Smooth muscle cell of the brain vasculature (primary cell): Measurements from ENCODE around the gene SLC34A3.

ENCODE experiments used
- DNase-seq: peaks from one replicate; pipeline ENCODE4 v3.0.0-alpha.2; 2012; ENCODE audit warnings: low read depth, low spot score

Gene SLC34A3

DNA sequence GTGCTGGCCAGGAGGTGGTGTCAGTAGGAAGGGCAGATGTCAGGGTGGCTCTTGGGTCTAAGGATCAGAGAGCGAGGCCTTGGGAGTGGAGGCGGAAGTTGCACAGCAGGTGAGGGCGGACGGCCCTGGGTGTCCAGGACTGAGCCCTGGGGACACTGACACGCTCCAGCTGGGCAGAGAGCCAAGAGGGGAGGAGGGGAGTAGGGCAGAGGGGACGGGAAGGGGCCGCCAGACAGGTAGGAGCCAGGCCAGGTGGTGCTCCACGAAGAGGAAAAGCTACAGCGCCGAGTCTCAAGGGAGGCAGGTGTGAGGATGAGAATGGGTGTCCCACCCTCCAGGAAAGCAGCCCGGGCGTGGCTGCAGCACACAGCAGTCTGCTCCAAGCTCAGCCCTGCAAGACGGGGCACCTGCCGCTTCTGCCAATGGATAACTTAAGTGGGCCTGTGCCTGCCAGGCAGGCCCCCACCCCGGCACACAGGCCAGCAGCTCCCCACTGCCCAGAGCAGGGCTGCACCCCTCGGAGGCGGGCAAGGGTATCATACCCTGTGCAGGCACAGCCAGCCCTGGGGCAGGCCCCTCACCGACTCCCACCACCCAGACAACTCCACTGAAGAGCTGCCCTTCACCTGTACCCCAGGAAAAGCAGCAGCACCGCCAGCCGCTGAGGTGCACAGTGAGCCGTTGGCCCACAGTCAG lies 35.0 kb upstream of the SLC34A3 start:
- DNase-seq, result no peak

DNA sequence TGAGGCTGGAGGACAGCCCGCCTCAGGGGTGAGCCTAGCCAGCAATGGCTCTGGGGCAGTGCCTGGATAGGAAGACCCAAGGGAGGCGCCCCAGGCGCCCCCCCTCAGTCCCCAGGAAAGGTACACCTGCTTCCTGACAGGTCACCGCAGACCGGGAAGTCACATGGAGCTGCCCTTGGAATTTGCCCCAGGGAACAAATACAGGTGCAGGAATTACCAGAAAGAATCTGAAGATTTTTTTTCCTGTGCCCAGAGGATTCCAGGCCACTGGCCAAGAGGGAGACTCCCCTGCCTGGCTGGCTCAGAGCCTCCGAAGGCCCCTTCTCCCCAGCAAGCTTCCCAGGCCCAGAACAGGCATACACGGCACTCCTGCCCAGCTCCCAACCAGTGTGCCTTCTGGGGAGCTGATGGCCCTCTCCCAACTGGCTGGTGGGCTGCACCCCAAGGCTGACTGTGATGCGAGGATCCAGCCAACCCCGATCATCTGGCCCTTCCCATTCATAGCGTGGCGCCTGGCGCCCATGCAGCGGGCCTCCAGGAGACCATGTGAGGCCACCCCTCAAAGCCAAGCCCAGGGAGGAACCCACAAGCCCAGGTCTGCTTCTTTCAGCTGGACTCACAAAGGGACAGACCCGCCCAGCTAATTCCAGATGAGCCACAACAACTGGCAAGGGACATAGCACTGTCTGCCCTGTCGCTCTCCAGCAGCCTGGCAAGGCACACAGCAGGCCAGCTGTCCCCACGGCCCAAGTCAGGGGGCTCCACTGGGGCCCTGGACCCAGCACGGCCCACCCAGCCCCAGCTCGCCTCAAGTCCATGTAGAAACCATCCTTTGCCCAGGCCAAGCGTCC lies 32.4 kb upstream of the SLC34A3 start:
- no peak for DNase-seq

DNA sequence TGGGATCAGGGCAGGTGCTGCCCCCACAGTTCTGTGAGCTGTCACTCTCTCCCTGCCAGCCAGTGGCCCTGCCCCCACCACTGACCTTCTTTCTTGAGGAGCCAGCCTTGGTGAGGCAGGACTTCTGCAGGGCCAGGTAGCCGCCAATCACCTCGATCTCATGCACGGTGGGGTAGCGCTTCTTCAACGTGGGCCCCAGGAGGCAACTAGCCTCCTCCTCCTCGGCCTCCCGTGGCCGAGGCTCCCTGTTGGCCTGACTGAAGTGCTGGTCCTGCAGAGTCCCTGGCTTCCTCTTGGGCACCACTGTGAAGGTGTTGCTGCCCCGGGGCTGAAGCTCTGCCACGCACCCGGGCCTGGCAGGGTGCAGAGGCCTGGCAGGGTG lies 31.8 kb upstream of the SLC34A3 start:
- no peak for DNase-seq

DNA sequence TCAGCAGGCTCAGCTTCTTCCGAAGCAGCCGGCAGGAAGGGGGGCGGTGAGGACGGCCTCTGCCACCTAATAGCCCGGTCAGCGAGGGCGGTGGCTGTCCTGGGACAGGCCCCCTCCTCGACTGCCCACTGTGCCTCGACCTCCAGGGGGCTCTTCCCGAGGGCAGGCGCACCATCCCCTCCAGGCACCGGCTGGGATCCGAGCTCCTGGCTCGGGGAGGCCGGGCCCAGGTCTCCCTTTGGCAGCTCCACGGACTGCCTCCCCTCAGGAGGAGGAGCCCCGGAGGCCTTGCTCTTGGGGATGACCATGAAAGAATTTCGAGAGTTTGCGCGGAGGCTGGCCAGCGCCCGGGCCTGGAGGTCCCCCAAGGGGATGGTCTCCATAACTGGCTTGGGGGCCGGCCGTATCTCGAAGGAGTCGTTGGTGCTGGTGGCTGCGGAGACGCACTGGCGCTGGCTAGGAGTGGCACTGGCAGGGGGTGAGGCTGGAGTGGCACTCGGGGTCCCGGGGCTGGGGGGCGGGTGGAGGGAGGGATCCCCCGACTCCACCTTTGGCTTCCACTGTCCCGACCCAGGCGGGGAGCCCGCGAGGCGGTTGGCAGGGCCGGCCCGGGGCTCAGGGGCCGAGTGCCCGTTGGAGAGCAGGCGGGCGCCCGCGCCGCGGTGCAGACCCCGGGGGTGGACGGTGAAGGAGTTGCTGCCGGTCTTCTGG lies 31.1 kb upstream of the SLC34A3 start:
- DNase-seq, result no peak

DNA sequence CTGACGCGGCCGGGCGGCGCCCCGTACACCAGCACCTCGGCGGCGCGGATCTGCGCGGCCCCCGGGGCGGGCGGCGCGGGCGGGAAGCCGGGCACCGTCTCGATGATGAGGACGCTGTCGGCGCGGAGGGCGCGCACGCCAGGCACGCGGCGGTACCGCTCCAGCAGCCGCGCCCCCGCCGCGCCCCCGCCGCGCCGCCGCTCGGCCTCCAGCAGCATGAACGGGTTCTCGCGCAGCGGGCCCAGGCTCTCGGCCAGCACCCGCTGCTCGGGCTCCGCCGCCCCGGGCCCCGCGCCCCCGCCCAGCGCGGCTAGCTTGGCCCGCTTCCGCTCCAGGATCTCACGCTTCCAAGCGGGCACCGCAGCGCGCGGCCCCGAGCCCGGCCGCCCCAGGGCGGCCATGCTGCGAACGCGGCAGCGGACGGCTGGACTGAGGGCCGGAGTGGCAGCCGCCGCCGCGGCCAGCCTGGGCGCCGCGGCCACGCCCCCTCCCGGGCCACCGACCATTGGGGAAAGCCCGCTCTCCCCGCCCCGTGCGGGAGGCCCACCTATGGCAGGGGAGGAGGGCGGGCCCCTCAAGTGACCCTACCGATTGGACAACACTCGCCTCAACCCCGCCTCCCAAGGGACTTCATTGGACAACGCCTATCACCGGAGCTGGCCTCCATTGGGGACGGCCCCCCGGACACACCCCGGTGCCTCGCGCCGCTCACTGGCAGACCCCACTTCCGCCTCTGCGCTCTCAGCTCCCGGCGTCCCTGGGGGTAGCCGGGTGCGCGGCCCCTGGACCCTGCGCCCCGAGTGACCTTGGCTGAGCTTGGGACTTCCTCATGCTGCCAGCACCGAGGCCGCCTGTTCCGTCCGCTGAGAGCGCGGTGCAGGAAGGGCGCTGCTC lies 30.1 kb upstream of the SLC34A3 start, which contains the start of gene TPRN:
TPRN (minus strand) TSS at position 431 of the 894 bp plus-strand sequence; CDS start at position 401, 30 bp downstream.
- peak; percentile 97 for DNase-seq

DNA sequence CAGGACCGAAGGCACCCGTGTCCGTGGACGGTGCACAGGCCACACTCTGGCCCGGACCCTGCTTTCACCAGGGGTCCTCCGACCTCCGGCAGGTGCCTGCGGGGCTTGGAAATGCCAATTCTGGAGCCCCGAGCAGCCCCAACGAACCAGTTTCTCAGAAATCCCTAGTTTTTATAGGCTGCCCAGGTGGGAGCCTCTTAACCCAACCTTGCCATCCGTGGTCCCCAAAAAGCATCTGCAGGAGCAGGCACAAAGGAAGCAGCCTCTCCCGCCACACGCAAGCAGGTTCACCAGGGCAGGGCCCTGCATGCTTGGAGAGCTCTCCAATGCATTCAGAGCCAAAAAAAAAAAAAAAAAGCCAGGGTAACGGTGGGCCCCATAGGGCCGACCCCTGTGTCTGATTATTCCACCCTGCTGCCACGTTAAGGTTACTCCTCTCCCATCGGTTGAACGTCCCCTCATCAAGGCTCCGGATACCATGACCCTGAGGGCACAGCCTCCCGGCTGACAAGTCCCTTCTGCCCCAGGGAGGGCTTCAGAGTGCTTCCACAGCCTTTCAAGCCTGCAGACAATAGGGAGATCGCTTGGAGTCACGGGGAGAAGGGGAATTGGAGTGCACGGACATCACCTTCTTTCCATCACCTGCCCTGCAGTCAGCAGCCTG lies 29.4 kb upstream of the SLC34A3 start:
- DNase-seq, result no peak

DNA sequence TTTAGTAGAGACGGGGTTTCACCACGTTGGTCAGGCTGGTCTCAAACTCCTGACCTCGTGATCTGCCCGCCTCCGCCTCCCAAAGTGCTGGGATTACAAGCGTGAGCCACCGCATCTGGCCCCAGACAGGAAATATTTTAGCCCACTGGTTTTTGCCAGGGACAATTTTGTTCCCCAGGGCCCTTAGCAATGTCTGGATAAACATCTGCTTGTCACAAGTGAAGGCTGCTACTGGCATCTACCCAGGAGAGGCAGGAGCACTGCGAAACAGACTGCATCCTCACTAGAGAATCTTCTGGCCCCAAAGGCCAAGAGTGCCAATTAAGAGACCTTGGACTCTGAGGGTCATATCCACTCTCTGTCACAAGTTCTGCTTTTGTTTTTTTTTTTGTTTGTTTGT lies 27.7 kb upstream of the SLC34A3 start:
- DNase-seq, result no peak

DNA sequence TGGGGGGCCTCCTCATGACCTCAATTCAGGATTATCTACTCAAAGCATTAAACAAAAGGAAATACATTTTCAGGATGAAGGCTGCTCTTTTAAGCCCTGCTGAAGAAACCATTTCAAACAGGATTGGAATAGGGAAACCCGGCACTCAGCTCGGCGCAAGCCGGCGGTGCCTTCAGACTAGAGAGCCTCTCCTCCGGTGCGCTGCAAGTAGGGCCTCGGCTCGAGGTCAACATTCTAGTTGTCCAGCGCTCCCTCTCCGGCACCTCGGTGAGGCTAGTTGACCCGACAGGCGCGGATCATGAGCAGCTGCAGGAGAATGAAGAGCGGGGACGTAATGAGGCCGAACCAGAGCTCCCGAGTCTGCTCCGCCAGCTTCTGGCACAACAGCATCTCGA lies 26.0 kb upstream of the SLC34A3 start:
- DNase-seq, result no peak

DNA sequence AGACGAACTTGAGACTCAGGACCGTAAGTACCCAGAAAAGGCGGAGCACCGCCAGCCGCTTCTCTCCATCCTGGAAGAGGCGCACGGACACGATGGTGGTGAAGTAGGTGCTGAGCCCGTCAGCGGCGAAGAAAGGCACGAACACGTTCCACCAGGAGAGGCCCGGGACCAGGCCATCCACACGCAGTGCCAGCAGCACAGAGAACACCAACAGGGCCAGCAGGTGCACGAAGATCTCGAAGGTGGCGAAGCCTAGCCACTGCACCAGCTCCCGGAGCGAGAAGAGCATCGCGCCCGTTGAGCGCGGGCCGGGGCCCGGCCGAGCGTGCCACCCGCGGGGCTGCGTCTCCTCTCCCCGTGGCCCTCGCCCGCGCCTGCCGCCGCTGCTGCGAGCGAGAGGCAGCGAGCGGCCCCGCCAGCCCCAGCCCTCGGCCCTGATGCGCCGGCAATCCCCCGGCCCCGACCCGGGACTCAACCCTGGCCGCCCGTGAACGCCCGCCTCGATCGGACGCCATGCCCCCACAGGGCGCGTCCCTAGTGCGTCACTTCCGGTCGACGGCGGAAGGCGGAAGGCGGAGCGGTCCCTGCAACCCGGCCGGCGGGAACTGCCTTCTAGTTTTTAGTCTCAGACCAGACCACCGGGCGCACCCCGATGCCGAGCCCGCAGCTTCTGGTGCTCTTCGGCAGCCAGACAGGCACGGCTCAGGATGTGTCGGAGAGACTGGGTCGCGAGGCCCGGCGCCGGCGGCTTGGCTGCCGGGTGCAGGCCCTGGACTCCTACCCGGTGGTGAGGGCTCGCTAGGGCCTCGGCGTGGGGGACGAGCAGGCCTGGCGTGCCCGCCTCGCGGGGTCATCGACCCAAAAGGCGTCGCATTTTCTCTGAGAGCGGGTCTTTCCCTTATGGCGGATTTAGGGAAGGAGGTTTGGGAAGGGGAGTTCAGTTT lies 25.3 kb upstream of the SLC34A3 start, which contains the start of the genes NDOR1 and TMEM203:
NDOR1 (plus strand) TSS at position 575 of the 944 bp plus-strand sequence; CDS start at position 653, 78 bp downstream.
TMEM203 (minus strand) TSS at position 523 of the 944 bp plus-strand sequence; CDS start at position 289, 234 bp downstream.
- peak; percentile 58 for DNase-seq

DNA sequence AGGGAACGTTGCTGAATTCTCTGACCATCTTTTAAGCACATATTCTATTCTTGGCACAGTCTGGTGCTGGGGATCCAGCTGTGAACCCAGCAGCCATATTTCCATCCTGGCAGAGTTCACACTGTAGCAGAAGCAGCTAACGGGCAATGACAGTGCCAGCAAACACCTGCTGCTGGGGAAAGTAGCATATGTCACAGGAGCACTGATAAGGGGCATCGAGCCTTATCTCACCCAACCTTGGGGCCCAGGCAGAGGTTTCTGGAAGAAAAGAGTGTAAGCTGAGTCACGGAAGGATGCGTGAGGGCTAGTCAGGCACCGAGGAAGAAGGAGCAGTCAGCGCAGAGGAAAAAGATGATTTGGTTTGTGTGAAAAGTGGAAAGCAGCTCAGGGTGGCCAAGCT lies 24.1 kb upstream of the SLC34A3 start:
- no peak for DNase-seq

DNA sequence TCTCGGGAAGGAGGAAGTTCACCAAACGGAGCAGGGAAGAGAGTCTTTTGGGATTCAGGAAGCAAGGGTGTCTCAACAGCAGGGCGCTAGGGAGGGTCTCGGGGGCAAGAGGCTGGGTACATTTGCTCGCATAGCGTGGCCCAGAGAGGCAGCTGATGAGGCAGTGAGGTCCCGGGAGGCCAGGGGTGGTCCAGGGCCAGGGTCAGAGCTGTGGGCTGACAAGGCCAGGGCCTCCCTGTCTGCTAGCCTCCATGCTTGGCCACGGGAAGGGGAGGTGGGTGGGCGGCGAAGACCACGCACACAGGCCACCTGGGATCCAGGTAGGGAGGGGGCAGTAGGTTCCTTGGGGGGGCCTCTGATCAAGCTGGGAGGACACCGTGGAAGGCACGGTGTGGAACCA lies 19.2 kb upstream of the SLC34A3 start:
- no peak for DNase-seq

DNA sequence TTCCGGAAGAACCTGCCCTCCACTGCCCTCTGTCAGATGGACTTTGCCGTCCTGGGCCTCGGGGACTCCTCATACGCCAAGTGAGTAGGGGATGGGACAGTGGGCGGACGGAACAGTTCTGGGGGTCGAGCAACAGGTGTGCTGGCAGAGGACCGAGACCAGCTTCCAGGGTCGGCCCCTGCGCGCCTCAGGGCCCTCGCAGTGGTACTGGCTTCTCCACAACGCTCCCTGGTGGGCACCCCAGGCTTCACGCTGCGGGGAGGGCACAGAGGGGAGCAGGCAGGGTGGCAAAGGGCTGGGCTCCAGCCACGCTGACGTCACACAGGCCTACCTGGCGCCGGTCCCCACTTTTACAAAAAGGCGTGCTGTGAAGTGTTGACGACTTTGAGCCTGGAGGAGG lies 18.2 kb upstream of the SLC34A3 start:
- DNase-seq, result no peak

DNA sequence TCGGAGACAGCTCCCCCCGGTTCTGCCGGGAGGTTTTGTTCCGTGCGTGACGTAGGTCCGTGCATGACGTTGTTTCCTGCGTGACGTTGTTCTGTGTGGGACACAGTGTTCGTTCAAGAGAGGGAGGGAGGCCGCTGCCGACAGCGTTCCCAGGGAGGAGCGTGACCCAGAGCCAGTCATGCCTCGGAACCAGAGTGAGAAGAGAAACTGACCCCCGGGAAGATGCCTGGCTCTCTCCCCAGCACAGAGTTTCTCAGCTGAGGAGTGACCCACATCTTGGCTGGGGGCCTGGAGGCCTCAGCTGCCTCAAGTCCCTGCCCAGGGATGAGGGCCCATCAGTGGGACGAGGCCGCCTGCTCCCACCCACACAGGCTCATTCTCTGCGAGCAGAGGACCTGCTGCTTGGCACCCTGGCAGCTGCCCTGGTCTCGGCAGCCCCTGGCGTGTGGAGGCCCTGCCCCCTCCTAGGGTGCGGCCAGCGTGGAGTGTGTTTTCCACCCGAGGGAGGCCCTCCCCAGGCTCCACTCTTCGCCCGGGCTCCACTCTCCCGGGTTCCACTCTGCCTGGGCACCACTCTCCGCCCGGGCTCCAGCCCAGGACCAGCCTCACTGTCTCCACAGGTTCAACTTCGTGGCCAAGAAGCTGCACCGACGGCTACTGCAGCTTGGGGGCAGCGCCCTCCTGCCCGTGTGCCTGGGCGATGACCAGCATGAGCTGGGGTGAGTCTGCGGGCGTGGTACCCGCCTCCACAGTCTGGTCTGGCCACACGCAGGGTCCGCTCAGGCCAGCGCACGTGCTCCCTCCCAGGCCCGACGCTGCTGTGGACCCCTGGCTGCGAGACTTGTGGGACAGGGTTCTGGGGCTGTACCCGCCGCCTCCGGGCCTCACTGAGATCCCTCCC lies 17.3 kb upstream of the SLC34A3 start:
- DNase-seq, result no peak

DNA sequence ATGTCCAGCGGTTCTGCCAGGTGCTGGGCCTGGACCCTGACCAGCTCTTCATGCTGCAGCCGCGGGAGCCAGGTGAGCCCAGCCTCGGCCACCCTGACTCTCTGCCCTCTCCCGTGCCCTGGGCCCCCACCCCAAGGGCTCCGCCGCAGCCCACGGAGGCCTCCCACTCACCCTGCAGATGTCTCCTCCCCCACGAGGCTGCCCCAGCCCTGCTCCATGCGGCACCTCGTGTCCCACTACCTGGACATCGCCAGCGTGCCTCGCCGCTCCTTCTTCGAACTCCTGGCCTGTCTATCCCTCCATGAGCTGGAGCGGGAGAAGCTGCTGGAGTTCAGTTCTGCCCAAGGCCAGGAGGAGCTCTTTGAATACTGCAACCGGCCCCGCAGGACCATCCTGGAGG lies 16.1 kb upstream of the SLC34A3 start:
- DNase-seq, result no peak

DNA sequence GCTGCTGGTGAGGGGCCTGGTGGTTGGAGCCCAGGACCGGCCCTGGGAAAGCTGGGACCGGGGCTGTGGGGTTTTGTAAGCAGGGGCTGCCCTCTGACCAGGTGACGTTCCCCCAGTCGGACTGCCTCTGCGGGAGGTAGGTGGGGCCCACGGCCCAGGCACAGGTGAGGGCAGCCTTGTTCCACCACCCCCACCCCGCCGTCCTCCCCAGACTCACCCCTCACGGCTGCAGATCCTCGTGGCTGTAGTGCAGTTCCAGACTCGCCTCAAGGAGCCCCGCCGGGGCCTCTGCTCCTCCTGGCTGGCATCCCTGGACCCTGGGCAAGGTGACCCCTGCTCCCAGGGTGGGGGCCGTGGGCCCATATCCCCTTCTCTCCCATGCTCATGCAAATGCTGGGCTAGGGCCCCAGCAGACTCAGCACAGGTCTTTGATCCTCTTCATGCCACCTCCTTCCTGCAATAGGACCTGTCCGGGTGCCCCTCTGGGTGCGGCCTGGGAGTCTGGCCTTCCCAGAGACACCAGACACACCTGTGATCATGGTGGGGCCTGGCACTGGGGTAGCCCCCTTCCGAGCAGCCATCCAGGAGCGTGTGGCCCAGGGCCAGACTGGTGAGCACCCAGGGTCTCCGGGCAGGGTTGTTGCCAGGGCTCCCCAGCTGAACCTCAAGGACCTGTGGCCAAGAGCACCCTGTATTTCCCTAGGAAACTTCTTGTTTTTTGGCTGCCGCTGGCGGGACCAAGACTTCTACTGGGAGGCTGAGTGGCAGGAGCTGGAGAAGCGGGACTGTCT lies 15.3 kb upstream of the SLC34A3 start:
- no peak for DNase-seq

DNA sequence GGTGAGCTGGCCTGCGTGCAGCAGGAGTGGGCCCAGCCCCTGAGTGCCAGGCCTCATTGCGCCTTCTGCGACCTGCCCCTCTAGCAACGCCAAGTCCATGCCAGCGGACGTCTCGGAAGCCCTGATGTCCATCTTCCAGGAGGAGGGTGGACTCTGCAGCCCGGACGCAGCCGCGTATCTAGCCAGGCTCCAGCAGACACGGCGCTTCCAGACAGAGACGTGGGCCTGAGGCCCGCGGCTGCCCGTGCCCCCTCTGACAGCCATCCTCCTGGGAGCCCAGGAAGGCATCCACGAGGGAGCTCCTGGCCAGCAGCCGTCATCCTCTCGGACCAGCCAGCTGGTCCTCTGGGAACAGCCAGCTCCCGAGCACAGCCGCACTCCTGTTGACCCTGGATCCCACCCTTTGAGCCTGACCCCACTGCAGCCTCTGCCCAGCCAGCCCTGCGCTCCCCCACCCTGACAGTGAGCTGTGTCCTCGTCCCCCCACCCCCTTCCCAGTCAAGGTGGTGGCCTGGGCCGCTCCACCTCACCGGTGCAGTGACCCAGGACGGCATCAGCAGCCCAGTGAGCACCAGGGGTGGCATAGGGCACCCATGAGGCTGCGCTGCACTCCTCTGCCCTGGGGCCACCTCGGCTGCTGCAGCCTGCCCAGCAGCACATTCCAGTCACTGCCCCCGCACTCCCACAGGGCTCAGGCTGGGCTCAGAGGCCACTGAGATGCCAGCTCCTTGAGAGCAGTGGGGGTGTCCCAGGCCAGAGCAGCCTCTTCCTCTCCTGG lies 14.3 kb upstream of the SLC34A3 start:
- no peak for DNase-seq
